Thymus (tissue), 11 donors: ENCODE measurements around the gene SHISA3. TPM values are rescaled to one million over a fixed set of nuclear protein-coding genes. Genes with fewer than 3 reads are reported as not detected.

Experiments
- DNase-seq, 9 donors: peaks; one replicate each; pipeline ENCODE4 v3.0.0-alpha.2; 2013; ENCODE audit warnings: low spot score in 9 of 9, low read depth in 6 of 9, missing footprints in 1 of 9
- H3K27ac ChIP-seq, 2 donors: one replicate each; pipeline ENCODE4 v1.5.1; 2013; ENCODE audit warnings: control low read depth in 1 of 2, low read depth in 1 of 2, low read length in 1 of 2, mild to moderate bottlenecking in 1 of 2, moderate library complexity in 1 of 2
- H3K27me3 ChIP-seq, 2 donors: one replicate each; pipeline ENCODE4 v1.5.1; 2013; ENCODE audit warnings: low read length in 1 of 2; ENCODE audit not compliant: control insufficient read depth in 2 of 2, insufficient read depth in 1 of 2
- H3K36me3 ChIP-seq, 2 donors: one replicate each; pipeline ENCODE4 v1.5.1; 2013; ENCODE audit warnings: low read length in 1 of 2, mild to moderate bottlenecking in 1 of 2, moderate library complexity in 1 of 2; ENCODE audit not compliant: control insufficient read depth in 2 of 2, insufficient read depth in 2 of 2
- H3K4me1 ChIP-seq, 2 donors: one replicate each; pipeline ENCODE4 v1.5.1; 2013; ENCODE audit warnings: low read length in 2 of 2; ENCODE audit not compliant: control insufficient read depth in 2 of 2, insufficient read depth in 2 of 2
- H3K4me3 ChIP-seq, 2 donors: one replicate each; pipeline ENCODE4 v1.5.1; 2013; ENCODE audit warnings: low read length in 2 of 2, control low read depth in 1 of 2, mild to moderate bottlenecking in 1 of 2
- H3K9me3 ChIP-seq, 2 donors: one replicate each; pipeline ENCODE4 v1.5.1; 2013; ENCODE audit warnings: low read length in 1 of 2, mild to moderate bottlenecking in 1 of 2; ENCODE audit not compliant: control insufficient read depth in 2 of 2, insufficient read depth in 1 of 2
- WGBS: extraction: QIAGEN DNeasy Blood & Tissue Kit; methylation state at CpG from one replicate; pipeline ENCODE4 v1.1.7; 2013; 5-methylcytosine and 5-hydroxymethylcytosine counted together
- polyA plus RNA-seq: library from polyadenylated mRNA; stranded (reverse); fragments of 200-250 nt; gene quantifications from one replicate; pipeline ENCODE4 v1.2.3, GENCODE V29; 2013
- total RNA-seq: library from RNA; stranded (reverse); fragments of 120-200 nt; gene quantifications from one replicate; pipeline ENCODE4 v1.2.4, GENCODE V29; 2013
- donor health status: healthy.

The SHISA3 gene
- total and polyA plus RNA-seq, 2 donors = 0.28 to 0.71 TPM

DNA sequence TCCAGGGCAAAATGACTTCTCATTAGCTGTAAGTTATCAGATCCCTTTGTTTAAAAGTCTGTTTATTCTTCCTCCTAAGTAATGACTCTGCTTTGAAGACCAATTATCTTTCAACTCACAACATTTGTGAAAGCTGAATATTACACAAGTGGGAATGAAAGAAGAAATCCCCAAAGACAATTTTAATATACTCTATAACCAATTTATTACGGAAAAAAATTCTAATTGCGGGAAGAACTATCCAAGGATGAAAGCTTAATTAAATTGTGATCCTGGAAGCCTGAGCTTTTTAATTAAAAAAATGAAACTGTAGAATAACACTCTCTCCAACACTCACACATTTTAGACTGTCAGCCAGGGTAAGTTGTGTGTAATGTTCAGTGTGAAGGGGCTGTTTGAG, 15.6 kb upstream of the SHISA3 start:
- 97% methylated on average over 2 of the region's 2 CpGs for WGBS
- Histone ChIP-seq H3K9me3 (no peaks in the 10 kb centered on the region), H3K4me3 (no peak overlapping the region), H3K36me3 (no peaks in the 10 kb centered on the region), H3K27ac (no peak overlapping the region), H3K4me1 (no peaks in the 10 kb centered on the region), H3K27me3 (no peaks in the 10 kb centered on the region)
- DNase-seq = no peak

DNA sequence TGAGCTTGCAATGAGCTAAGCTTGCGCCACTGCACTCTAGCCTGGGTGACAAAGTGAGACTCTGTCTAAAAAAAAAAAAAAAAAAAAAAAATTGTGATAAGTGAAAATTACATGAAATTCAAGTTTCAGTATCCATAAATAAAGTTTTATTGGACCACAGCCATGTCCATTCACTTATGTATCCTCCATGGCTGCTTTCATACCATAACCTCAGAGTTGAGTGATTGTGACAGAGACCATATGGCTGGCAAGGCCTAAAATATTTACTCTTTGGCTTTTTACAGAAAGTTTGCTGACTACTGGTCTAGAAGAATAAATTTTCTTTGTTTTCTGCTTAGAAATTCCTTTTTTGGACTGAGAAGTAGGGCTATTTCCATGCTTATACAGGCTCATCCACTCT, 11.8 kb upstream of the SHISA3 start:
- DNase-seq = no peak
- 97% methylated on average over 1 of the region's 1 CpG for WGBS

DNA sequence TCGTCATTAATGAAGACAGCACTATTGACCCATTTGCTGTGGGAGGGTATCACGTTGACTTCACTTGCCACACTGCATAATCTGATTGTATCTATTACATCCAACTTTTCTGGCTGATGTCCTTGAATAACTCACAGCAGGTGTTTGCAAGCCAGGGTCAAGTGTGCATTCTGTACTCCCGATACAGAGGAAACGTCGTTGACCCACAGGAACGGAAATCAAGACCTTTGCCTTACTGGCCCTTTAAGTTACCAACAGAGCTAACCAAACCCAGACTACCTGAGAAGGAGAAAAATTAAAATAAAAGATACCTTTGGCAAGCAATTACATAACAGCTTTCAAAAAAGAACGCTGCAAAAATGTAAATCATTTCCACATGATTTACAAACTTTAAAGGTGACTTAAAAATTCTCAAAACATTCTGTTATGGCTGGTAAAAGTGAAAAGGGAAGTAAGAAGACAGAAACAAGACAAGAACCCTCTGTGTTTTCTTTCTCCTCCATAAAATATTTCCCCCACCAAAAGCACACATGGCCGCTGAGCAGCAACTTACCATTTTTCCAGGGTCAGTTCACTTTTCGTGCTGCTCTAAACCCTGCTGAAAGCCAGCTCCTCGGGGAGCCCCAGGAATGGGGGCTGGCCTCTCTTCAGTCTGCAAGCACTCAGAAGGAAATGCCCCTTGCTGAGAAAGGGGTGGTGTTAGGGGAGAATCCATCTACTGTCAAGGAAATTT, 6.5 kb upstream of the SHISA3 start:
- Histone ChIP-seq H3K27me3 (peaks cover 5 to 18% of the 10 kb centered on the region in 2 donors), H3K36me3 (no peaks in the 10 kb centered on the region), H3K9me3 (no peaks in the 10 kb centered on the region), H3K27ac (no peak overlapping the region), H3K4me3 (no peak overlapping the region), H3K4me1 (no peaks in the 10 kb centered on the region)
- WGBS = 77% methylated on average over 10 of the region's 10 CpGs
- DNase-seq = no peak

More for the DNA sequence above, 11.8 kb upstream of the SHISA3 start:
- Histone ChIP-seq H3K27me3 (no peaks in the 10 kb centered on the region), H3K27ac (no peak overlapping the region), H3K4me1 (no peaks in the 10 kb centered on the region), H3K9me3 (no peaks in the 10 kb centered on the region), H3K4me3 (no peak overlapping the region), H3K36me3 (no peaks in the 10 kb centered on the region)

DNA sequence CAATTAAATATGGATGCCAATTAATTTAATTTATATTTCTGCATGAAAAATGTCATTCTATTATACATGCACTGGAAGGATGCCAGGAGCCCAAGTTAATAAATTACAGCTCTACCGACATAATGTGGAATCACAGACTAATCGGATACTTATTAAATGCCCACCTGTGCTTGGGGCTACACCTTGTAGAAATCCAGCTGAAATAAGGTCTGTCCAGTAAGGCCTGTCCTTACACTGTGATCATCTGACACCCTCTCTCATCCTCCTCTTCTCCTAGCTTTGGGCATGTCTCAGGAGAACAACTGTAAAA, 6.0 kb upstream of the SHISA3 start:
- DNase-seq = no peak
- H3K27ac ChIP-seq = no peak overlapping the region
- no peaks in the 10 kb centered on the region for H3K36me3 ChIP-seq
- no peaks in the 10 kb centered on the region for H3K9me3 ChIP-seq
- H3K4me1 ChIP-seq = peaks cover 0 to under 1% of the 10 kb centered on the region in 2 donors
- no peak overlapping the region for H3K4me3 ChIP-seq
- 97% methylated on average over 2 of the region's 2 CpGs for WGBS
- peaks cover 7 to 23% of the 10 kb centered on the region in 2 donors for H3K27me3 ChIP-seq

DNA sequence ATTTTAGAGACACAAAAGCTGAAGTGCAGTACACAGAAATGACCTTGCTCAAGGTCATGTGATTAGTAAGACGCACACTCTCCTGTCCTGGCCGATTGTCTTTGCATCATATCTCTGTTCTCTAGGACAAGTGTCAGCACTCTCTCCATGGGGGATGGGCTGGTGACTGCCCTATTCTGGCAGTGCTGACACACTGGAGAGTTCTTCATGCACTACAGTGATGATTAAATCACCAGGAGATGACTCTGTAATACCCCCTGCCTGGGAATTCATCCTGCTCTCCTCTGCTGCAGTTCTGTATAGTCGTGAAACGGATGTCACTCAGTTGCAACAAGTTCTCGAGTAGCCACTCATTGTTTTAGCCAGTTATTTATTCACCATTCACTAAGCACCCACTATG, 5.3 kb upstream of the SHISA3 start:
- Histone ChIP-seq H3K9me3 (no peaks in the 10 kb centered on the region), H3K4me3 (no peak overlapping the region), H3K27me3 (peaks cover 14 to 29% of the 10 kb centered on the region in 2 donors), H3K4me1 (peaks cover 0 to 7% of the 10 kb centered on the region in 2 donors), H3K36me3 (no peaks in the 10 kb centered on the region), H3K27ac (no peak overlapping the region)
- WGBS = 75% methylated on average over 5 of the region's 5 CpGs
- no peak for DNase-seq

DNA sequence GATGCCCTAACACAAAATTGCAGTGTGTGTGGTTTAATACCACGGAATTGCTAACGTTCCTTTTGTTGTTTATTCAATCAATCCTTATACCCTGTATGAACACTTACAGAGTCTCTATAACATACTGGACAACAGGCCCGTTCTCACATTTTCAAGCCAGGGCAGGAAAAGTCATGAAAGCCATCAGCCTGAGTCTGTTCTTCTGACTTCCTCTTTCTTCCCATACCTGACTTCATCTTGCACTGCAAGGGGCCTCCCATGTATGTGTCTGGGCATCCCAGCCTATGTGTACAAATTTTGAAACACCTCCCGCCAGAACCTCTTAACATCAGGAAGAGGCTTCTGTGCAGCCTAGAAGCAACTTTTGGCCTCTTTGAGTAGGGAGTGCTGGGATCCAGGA, 4.9 kb upstream of the SHISA3 start:
- Histone ChIP-seq H3K36me3 (no peaks in the 10 kb centered on the region), H3K4me1 (peaks cover 0 to 11% of the 10 kb centered on the region in 2 donors), H3K9me3 (peaks cover 0 to 3% of the 10 kb centered on the region in 2 donors), H3K4me3 (no peak overlapping the region), H3K27ac (no peak overlapping the region), H3K27me3 (peaks cover 18 to 34% of the 10 kb centered on the region in 2 donors)
- 92% methylated on average over 4 of the region's 4 CpGs for WGBS
- no peak for DNase-seq

DNA sequence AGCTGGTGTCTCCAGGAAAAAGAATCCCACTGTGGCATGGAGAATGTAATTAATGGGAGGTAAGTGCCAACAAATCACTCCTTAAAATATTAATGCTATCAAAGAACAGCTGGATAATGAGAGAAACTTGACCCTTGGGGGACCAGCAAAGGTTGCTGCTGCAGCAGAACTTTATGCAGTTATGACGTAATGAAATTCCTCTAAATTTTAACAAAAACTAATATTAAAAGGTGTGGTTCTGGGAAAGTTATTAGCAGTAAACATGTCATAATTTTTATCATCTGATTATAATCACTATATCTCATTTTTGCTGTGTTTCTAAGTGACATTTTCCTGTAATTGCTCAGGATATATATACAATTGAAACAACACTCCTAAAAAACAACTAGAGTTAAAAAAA, 1.7 kb upstream of the SHISA3 start:
- Histone ChIP-seq H3K27ac (no peak overlapping the region), H3K4me3 (no peak overlapping the region), H3K27me3 (peaks cover 50 to 65% of the 10 kb centered on the region in 2 donors), H3K36me3 (no peaks in the 10 kb centered on the region), H3K9me3 (peaks cover 0 to 3% of the 10 kb centered on the region in 2 donors), H3K4me1 (peaks cover 0 to 22% of the 10 kb centered on the region in 2 donors)
- no peak for DNase-seq
- WGBS = 100% methylated on average over 1 of the region's 1 CpG

DNA sequence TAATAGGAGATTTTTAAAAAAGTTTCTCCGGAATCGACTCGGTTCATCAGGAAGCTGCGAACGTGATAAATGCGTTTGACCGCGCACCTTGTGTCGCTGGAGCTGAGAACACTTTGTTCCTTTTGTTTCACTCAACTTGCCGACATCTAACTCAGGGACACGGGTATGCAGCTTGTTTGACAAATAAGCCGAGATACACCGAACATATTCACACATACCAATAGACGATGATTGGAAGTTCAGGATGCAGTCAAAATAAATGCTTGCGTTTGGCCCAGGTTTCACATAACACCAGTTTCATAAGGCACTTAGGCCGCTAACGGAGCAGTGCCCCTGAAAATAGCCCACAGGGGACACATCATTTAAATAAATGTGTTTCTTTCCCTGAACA, 932 bp upstream of the SHISA3 start:
- DNase-seq = peak in 3 of 9 donors; percentile 0 to 26 (median 6)
- Histone ChIP-seq H3K27me3 (peaks cover 58 to 73% of the 10 kb centered on the region in 2 donors), H3K36me3 (no peaks in the 10 kb centered on the region), H3K9me3 (peaks cover 0 to 3% of the 10 kb centered on the region in 2 donors), H3K27ac (no peak overlapping the region), H3K4me3 (no peak overlapping the region), H3K4me1 (peaks cover 0 to 22% of the 10 kb centered on the region in 2 donors)
- WGBS = 10% methylated on average over 17 of the region's 17 CpGs

DNA sequence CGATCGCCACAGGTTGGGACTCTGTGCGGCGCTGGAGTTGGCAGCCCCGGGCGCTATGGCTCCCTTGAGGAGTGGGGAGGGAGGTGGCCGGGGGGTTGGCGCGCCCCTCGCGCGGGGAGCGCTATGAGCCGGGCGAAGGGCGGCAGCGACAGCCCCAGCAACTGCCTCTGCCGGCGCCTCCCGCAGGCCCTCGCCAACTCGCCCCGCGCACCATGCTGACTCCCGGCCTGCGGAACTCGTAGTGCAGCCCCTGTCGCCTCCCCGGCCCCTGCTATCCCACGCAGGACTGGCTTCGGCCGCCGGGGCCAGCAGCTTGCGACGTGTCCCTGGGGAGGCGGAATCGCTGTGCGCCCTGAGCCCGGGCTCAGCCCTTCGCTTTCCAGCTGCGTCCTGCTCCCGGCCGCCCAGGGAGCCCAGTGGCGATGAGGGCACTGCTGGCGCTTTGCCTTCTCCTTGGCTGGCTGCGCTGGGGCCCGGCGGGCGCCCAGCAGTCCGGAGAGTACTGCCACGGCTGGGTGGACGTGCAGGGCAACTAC, 415 bp downstream of the SHISA3 start:
- Histone ChIP-seq H3K27ac (no peak overlapping the region), H3K27me3 (peaks cover 58 to 79% of the 10 kb centered on the region in 2 donors), H3K9me3 (peaks cover 0 to 3% of the 10 kb centered on the region in 2 donors), H3K4me3 (peak overlapping the region; percentile 18 to 44), H3K4me1 (peaks cover 0 to 22% of the 10 kb centered on the region in 2 donors), H3K36me3 (no peaks in the 10 kb centered on the region)
- under 1% methylated on average over 52 of the region's 52 CpGs for WGBS
- peak in 2 of 9 donors; percentile 1 to 10 for DNase-seq
